Right lobe of liver (tissue), 4 donors: ENCODE results near the gene OASL.

Experiments
- CTCF ChIP-seq, 4 donors: fragments of 200-600 bp in 3 of 4; fragments of 450-650 bp in 1 of 4; IDR thresholded peaks; one replicate each; pipeline versions ENCODE4 v1.5.1 to v1.8.0; 2016 to 2022; ENCODE audit warnings: antibody characterized with exemption in 4 of 4, mild to moderate bottlenecking in 2 of 4
- POLR2A ChIP-seq: fragments of 450-650 bp; IDR thresholded peaks from one replicate; pipeline ENCODE4 v1.6.1; 2017; ENCODE audit warnings: antibody characterized with exemption, mild to moderate bottlenecking
- donor health status: DM: no; HTN: no; CAD: no.
- donor health status: DM: no; HTN: no; CAD: no.
- donor health status: DM: no; HTN: yes; CAD: no.

GRCh38 chr12:120991965-120992364 lies 47.1 kb downstream of the OASL start:
- TF ChIP-seq CTCF (IDR thresholded peaks at IDR 0.05), result no peak
- no peak for TF ChIP-seq POLR2A
